Right lobe of liver (tissue), 6 donors: Measurements from ENCODE around the gene HSDL1. TPM values are rescaled to one million over a fixed set of nuclear protein-coding genes. Genes with fewer than 3 reads are reported as not detected.

Experiments
- ATAC-seq, 4 donors: fragments of 200-7000 bp; cut with Tn5 transposase; one replicate each; pipeline ENCODE4 v1.9.1; 2020; ENCODE audit warnings: mild to moderate bottlenecking in 4 of 4, moderate library complexity in 4 of 4
- DNase-seq, 3 donors: peaks; one replicate each; pipeline ENCODE4 v3.0.0-alpha.2; 2020
- H3K27ac ChIP-seq, 3 donors: fragments of 200-600 bp; one replicate each; pipeline ENCODE4 v1.8.0; 2022
- H3K27me3 ChIP-seq, 2 donors: fragments of 200-600 bp; one replicate each; pipeline ENCODE4 v1.8.0; 2022
- H3K36me3 ChIP-seq, 4 donors: fragments of 200-600 bp; sonication (generic) in 1 of 4; one replicate each; pipeline versions ENCODE4 v1.5.1 to v1.8.0; 2017 to 2022; ENCODE audit warnings: control low read depth in 1 of 4
- H3K4me1 ChIP-seq, 4 donors: fragments of 200-600 bp; sonication (generic) in 1 of 4; one replicate each; pipeline versions ENCODE4 v1.5.1 to v1.8.0; 2017 to 2022; ENCODE audit warnings: control low read depth in 1 of 4
- H3K4me3 ChIP-seq, 3 donors: fragments of 200-600 bp; one replicate each; pipeline ENCODE4 v1.8.0; 2022
- H3K9me3 ChIP-seq, 4 donors: fragments of 200-600 bp; sonication (generic) in 1 of 4; one replicate each; pipeline versions ENCODE4 v1.5.1 to v1.8.0; 2017 to 2022; ENCODE audit warnings: control low read depth in 1 of 4
- CTCF ChIP-seq, 4 donors: fragments of 200-600 bp in 3 of 4; fragments of 450-650 bp in 1 of 4; IDR thresholded peaks; one replicate each; pipeline versions ENCODE4 v1.5.1 to v1.8.0; 2016 to 2022; ENCODE audit warnings: antibody characterized with exemption in 4 of 4, mild to moderate bottlenecking in 2 of 4
- POLR2A ChIP-seq: fragments of 450-650 bp; IDR thresholded peaks from one replicate; pipeline ENCODE4 v1.6.1; 2017; ENCODE audit warnings: antibody characterized with exemption, mild to moderate bottlenecking
- WGBS: methylation state at CpG from one replicate; pipeline ENCODE4 v1.1.6; 2018; ENCODE audit warnings: low coverage, low lambda C conversion rate; ENCODE audit not compliant: insufficient coverage; ENCODE audit errors: missing lambda C conversion rate; 5-methylcytosine and 5-hydroxymethylcytosine counted together
- intact Hi-C, 2 donors: fragments of 100-400 bp; cut with DNase I; formaldehyde crosslinking; loops; one replicate each; pipeline versions ENCODE4 v1.11.2 to v1.14.1; 2022
- total RNA-seq, 6 experiments: library from RNA; depleted of rRNA in 2 of 6; stranded (reverse); fragments of >200 nt in 2 of 6; fragmentation: NEBNext Ultra II Directional in 3 of 6; extraction: Animal tissue kit (Norgen Biotek cat#: 25700) in 3 of 6; gene quantifications; one replicate each; pipeline versions ENCODE4 v1.1.0 to v1.2.4, GENCODE V29; 2016 to 2023
- donor health status: DM: no; HTN: yes; CAD: no.
- donor health status: DM: no; HTN: no; CAD: no.
- donor health status: DM: no; HTN: no; CAD: no.
- donor health status: DM: no; HTN: yes; CAD: no.
- donor health status: DM: no; HTN: yes; CAD: no.

The HSDL1 gene
- total RNA-seq, 6 experiments from 2014 or later = 4.3 to 8.1 (median 6.2) TPM

- no peak overlapping the region for H3K4me3 ChIP-seq
- H3K27ac ChIP-seq = no peak overlapping the region
- TF ChIP-seq POLR2A (no peak), CTCF (IDR thresholded peaks at IDR 0.05) (no peak)
- DNase-seq = no peak
- intact Hi-C loops = no loop called here
- H3K9me3 ChIP-seq = no peaks in the 10 kb centered on the region
- H3K4me1 ChIP-seq = peaks cover 0 to 13% (median 0%) of the 10 kb centered on the region in 4 donors
- no peaks in the 10 kb centered on the region for H3K27me3 ChIP-seq
- WGBS = 41% methylated on average over 4 of the region's 4 CpGs
- peaks cover 0 to 71% (median 24%) of the 10 kb centered on the region in 4 donors for H3K36me3 ChIP-seq
- peak; percentile 86 to 98 (median 94) for ATAC-seq
Measured at GRCh38 chr16:84096447-84097005, 48.5 kb downstream of the HSDL1 start.

DNA sequence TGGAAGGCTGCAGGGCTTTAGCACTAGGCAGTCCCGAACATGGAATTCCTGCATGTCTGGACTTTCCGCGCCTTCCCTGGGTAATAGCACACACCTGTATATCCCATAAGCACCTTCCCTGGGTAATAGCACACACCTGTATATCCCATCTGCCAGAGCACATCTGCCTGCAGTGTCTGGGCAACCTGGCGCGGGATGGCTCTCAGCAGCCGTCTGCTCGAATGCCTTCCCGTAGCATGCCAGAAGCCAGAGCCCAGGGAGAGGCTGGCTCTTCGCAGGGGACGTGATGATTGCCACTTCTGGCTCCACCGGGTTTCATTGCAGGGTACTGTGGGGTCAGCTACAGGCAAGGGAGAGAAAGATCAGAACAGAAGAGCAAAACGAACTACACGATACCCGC is 49.5 kb downstream of the HSDL1 start:
- Histone ChIP-seq H3K36me3 (peaks cover 0 to 76% (median 31%) of the 10 kb centered on the region in 4 donors), H3K27ac (no peak overlapping the region), H3K4me1 (peaks cover 0 to 13% (median 0%) of the 10 kb centered on the region in 4 donors), H3K4me3 (no peak overlapping the region), H3K27me3 (no peaks in the 10 kb centered on the region), H3K9me3 (no peaks in the 10 kb centered on the region)
- WGBS = 80% methylated on average over 7 of the region's 14 CpGs
- no peak for ATAC-seq
- intact Hi-C loops = no loop called here
- TF ChIP-seq CTCF (IDR thresholded peaks at IDR 0.05) (no peak), POLR2A (no peak)
- DNase-seq = no peak

GRCh38 chr16:84093879-84094270 is 51.1 kb downstream of the HSDL1 start:
- Histone ChIP-seq H3K9me3 (no peaks in the 10 kb centered on the region), H3K36me3 (peaks cover 0 to 82% (median 40%) of the 10 kb centered on the region in 4 donors), H3K27me3 (no peaks in the 10 kb centered on the region), H3K4me1 (peaks cover 0 to 13% (median 0%) of the 10 kb centered on the region in 4 donors), H3K4me3 (no peak overlapping the region), H3K27ac (no peak overlapping the region)
- 93% methylated on average over 2 of the region's 4 CpGs for WGBS
- no peak for TF ChIP-seq POLR2A
- no peak for TF ChIP-seq CTCF (IDR thresholded peaks at IDR 0.05)
- ATAC-seq (no peak), DNase-seq (no peak)
- intact Hi-C loops = no loop called here

GRCh38 chr16:84093120-84093878 is 51.7 kb downstream of the HSDL1 start:
- H3K9me3 ChIP-seq = no peaks in the 10 kb centered on the region
- no peak for ATAC-seq
- no peak for DNase-seq
- intact Hi-C loops = no loop called here
- H3K27ac ChIP-seq = no peak overlapping the region
- no peak overlapping the region for H3K4me3 ChIP-seq
- TF ChIP-seq POLR2A (no peak), CTCF (IDR thresholded peaks at IDR 0.05) (no peak)
- WGBS = 86% methylated on average over 11 of the region's 16 CpGs
- H3K27me3 ChIP-seq = no peaks in the 10 kb centered on the region
- peaks cover 0 to 84% (median 43%) of the 10 kb centered on the region in 4 donors for H3K36me3 ChIP-seq
- H3K4me1 ChIP-seq = peaks cover 0 to 13% (median 0%) of the 10 kb centered on the region in 4 donors
